Activated T-helper 2 cell treated with anti-CD3 and anti-CD28 coated beads, Interferon-gamma antibody, Interleukin-2, Interleukin-4, amounts not matched to agents 10 μg/mL and 5 μg/mL and 100 μg/mL, durations not matched to agents 14 hours and 24 hours and 36 hours (primary cell): ENCODE data around the gene CRTAC1. TPM values are rescaled to one million over a fixed set of nuclear protein-coding genes. Genes with fewer than 3 reads are reported as not detected.

Experiments
- DNase-seq: peaks from one replicate; pipeline ENCODE4 v3.0.0; 2021; ENCODE audit warnings: low spot score
- H3K27ac Mint-ChIP-seq: one replicate; pipeline ENCODE4 v1.8.0; 2021; ENCODE audit warnings: mixed read lengths
- H3K27me3 Mint-ChIP-seq: one replicate; pipeline ENCODE4 v1.8.0; 2021; ENCODE audit warnings: low read depth, mixed read lengths
- H3K36me3 Mint-ChIP-seq: one replicate; pipeline ENCODE4 v1.8.0; 2021; ENCODE audit warnings: low read depth, mixed read lengths
- H3K4me1 Mint-ChIP-seq: one replicate; pipeline ENCODE4 v1.8.0; 2021; ENCODE audit warnings: low read depth, mixed read lengths
- H3K4me3 Mint-ChIP-seq: one replicate; pipeline ENCODE4 v1.8.0; 2021; ENCODE audit warnings: low read depth, mild to moderate bottlenecking, moderate library complexity, mixed read lengths
- H3K9me3 Mint-ChIP-seq: one replicate; pipeline ENCODE4 v1.8.0; 2021; ENCODE audit warnings: mixed read lengths
- intact Hi-C: fragments of 100-400 bp; cut with micrococcal nuclease; formaldehyde crosslinking; loops from one replicate; pipeline ENCODE4 v1.15.1; 2023
- total RNA-seq: library from RNA; stranded (reverse); gene quantifications from 2 replicates; pipeline ENCODE4 v1.2.3, GENCODE V29; 2022

The CRTAC1 gene
- total RNA-seq, 1 donor from 2014 or later = not detected

DNA sequence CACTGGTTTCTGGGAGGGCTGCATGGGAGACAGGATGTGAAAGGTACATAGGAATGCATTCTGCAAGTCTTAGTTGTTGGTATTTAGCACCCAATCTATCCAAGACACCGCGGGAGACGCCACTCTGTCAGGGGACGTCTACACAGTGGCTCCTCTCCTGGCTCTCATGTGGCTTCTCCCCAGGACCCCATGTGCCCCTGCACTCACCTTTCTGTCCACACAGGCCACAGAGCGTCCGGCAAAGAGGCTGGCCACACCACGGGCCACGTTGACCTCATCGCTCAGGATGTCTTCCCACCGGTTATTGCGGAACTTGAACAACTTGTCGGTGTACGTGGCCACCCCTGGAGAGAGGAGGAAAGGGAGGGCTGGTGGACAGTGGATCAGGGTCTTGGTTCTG lies 107.4 kb downstream of the CRTAC1 start:
- Mint-ChIP-seq H3K4me1 (no peaks in the 10 kb centered on the region), H3K27ac (no peak overlapping the region), H3K9me3 (no peaks in the 10 kb centered on the region), H3K4me3 (no peak overlapping the region), H3K27me3 (peaks cover 7% of the 10 kb centered on the region), H3K36me3 (no peaks in the 10 kb centered on the region)
- no peak for DNase-seq
- intact Hi-C loops = no loop called here

DNA sequence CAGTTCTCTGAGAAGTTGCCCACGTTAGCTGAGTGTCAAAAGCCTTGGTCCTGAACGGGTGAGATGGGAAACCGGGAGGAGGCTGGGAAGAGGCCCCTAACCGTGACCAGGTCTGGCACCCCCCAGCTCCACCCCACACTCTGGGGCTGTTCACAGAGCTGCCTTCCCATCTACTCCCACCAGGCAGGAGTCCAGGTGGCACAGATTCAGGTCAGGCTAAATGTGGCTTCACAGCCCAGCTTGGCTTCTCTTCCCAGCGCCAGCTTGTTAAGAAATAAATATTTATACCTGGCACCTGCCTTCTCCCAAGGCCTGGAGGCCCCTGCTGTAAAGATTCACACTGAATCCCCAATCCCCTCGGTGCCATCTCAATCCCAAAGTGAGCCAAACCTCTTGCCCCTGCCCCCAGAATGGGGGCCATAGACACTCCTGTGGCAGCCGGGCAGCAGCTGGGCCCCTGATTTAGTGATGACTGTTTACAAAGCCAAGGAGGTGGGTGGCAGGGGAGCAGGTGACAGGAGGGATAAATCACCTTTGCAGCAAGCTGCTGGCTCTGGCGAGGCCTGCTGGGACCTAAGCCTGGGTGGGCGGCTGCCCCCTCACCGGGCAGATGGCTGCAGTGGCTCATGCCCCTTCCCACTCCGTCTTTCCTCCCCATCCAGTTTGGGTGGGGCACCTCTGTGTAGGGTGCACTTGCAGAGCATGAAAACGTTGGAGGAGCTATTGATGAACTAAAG lies 108.2 kb downstream of the CRTAC1 start:
- Mint-ChIP-seq H3K4me3 (no peak overlapping the region), H3K9me3 (no peaks in the 10 kb centered on the region), H3K36me3 (no peaks in the 10 kb centered on the region), H3K27me3 (peaks cover 7% of the 10 kb centered on the region), H3K4me1 (no peaks in the 10 kb centered on the region), H3K27ac (no peak overlapping the region)
- no peak for DNase-seq
- intact Hi-C loops = no loop called here

DNA sequence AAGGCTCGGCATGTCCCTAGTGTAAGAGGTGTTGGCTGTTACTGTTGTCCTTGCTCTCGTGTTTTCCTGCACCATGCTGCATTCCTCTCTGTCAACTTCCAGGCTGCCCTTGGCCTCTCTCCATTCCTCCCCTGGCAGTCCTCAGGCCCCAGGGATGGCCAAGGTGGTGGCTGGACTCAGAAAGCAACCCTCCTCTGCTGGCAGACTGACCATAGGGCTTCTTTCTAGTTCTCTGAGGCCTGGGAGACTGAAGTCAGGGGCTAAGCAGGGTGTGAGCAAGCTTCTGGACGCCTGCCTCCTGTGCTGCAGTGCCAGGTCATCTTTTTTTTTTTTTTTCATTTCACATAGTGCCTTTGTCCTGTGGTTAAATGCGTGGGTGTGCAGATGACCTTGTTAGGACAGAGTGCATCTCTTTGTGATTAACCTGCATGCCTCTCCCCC lies 108.8 kb downstream of the CRTAC1 start:
- Mint-ChIP-seq H3K9me3 (no peaks in the 10 kb centered on the region), H3K36me3 (no peaks in the 10 kb centered on the region), H3K4me3 (no peak overlapping the region), H3K27ac (no peak overlapping the region), H3K27me3 (peaks cover 9% of the 10 kb centered on the region), H3K4me1 (no peaks in the 10 kb centered on the region)
- intact Hi-C loops = no loop called here
- no peak for DNase-seq

DNA sequence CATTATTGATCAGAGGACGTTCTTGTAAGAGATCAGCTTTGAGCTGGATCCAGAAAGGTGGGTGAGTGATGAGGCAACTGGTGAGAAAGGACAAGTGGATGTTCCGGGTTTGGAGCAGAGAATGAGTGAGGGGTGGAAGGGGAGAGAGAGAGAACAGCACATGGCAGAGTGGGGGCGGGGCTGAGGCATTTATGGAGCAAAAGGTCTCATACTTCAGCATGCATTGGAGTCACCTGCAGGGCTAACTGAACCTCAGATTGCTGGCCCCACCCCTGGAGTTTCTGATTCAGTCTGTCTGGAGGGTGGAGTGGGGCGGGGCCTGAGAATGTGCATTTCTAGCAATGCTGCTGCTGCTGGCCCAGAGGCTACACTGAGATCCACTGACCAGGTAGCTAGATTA lies 109.6 kb downstream of the CRTAC1 start:
- Mint-ChIP-seq H3K4me1 (no peaks in the 10 kb centered on the region), H3K4me3 (no peak overlapping the region), H3K36me3 (no peaks in the 10 kb centered on the region), H3K27me3 (peaks cover 10% of the 10 kb centered on the region), H3K9me3 (no peaks in the 10 kb centered on the region), H3K27ac (no peak overlapping the region)
- no peak for DNase-seq
- intact Hi-C loops = no loop called here

DNA sequence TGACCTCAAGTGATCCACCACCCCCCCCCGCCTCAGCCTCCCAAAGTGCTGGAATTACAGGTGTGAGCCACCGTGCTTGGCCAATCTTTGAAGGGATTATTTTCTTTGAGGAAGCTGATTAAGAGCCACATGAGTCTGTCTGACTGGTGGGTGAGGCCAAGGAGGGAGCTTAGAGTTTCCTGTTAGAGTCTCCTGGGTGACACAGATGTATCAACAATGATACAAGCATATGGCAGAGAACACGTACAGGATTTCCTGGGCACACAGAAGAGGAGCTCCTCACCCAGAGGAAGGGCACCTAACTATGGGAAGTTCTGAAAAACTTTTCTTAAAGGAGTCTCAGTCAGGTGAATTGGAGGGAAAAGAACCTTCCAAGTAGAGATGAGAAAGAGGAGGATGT lies 111.4 kb downstream of the CRTAC1 start:
- Mint-ChIP-seq H3K9me3 (no peaks in the 10 kb centered on the region), H3K27me3 (peaks cover 7% of the 10 kb centered on the region), H3K27ac (no peak overlapping the region), H3K4me1 (no peaks in the 10 kb centered on the region), H3K4me3 (no peak overlapping the region), H3K36me3 (no peaks in the 10 kb centered on the region)
- intact Hi-C loops = no loop called here
- no peak for DNase-seq

DNA sequence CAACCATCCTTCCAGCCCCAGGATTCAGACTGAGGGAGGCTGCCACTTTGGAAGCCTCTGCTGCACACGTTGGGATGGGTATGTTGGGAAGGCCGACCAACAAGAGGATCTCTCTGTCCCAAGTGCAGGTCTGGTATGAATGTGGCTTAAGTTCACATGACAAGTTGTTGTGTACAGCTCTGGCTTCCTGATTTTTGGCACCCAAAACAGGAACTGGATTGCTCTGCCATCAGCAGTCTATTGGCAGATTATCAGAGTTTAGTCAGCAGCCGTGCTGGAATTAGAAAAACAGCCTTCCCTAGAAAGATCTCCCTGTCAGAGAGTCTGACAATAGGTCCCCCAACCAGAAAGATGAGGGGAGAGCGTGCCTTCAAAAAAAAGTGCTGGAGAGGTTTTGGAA lies 113.8 kb downstream of the CRTAC1 start:
- DNase-seq = no peak
- intact Hi-C loops = no loop called here
- H3K4me1 Mint-ChIP-seq = no peaks in the 10 kb centered on the region
- no peak overlapping the region for H3K4me3 Mint-ChIP-seq
- no peaks in the 10 kb centered on the region for H3K36me3 Mint-ChIP-seq
- H3K9me3 Mint-ChIP-seq = no peaks in the 10 kb centered on the region
- H3K27me3 Mint-ChIP-seq = peaks cover 7% of the 10 kb centered on the region
- H3K27ac Mint-ChIP-seq = no peak overlapping the region

DNA sequence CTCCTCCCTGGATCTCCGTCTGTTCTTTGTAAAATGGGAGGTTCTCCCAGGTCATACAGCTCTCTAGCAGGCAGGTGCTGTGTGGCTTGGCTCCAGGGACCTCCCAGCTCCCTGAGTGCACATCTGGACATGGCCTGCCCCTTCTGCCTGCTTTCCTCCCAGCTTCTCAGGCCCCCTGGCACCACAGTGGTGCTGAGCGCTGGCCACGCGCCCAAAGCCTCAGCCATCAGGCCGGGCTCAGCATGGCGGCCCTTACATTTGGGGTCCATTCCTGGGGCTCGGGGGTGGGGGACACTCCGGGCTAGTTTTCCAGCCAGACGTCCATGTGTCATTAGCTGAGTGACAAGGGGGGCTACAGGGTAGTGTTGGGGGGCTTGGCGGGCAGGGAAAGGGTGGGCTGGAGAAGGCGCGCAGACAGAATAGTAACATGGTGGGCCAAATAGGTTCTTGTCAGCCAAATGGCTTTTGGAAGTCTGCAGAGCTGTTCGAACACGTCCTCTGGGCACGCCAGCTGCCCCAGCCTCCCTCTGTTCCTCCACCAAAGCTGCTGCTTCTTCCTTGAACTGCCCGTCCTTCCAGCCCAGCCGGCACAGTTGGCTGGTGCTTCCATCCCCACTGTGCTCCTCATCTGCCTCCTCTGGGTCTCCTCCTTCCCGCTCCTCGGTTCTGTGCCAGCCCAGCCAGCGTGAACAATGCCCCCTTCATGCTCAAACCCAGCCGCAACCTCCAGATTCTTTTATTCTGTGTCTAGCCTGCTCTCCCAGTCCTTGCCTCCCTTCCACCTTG lies 114.9 kb downstream of the CRTAC1 start:
- DNase-seq = no peak
- H3K27ac Mint-ChIP-seq = no peak overlapping the region
- no peak overlapping the region for H3K4me3 Mint-ChIP-seq
- intact Hi-C loops = loop anchor here (1.0 kb wide), 1 partner anchor 126 kb away; no protein-coding TSS in a partner anchor
- peaks cover 8% of the 10 kb centered on the region for H3K27me3 Mint-ChIP-seq
- no peaks in the 10 kb centered on the region for H3K36me3 Mint-ChIP-seq
- H3K9me3 Mint-ChIP-seq = no peaks in the 10 kb centered on the region
- no peaks in the 10 kb centered on the region for H3K4me1 Mint-ChIP-seq

DNA sequence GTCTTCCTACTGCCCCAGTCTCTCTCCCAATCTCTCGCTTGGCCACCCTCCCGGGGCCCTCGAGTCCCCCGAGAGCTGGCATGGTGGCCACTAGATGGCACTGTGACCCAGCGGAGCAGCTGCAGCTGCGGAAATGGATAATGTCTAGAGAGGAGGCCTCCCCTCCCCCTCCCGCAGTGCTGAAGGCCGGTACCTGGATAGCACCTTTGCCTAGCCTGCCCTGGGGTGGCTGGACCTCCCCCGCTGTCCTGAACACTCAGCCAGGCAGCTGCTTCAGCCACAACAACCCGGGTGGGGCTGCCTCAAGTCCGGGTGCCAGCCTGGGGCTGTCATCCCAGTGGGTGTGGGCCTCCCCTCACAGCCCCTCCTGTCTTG lies 115.6 kb downstream of the CRTAC1 start:
- Mint-ChIP-seq H3K4me1 (no peaks in the 10 kb centered on the region), H3K27me3 (peaks cover 8% of the 10 kb centered on the region), H3K36me3 (no peaks in the 10 kb centered on the region), H3K4me3 (no peak overlapping the region), H3K27ac (no peak overlapping the region), H3K9me3 (no peaks in the 10 kb centered on the region)
- intact Hi-C loops = loop anchor here (1.0 to 5.0 kb wide), 2 partner anchors 112 to 126 kb away; no protein-coding TSS in a partner anchor
- DNase-seq = peak; percentile 59

DNA sequence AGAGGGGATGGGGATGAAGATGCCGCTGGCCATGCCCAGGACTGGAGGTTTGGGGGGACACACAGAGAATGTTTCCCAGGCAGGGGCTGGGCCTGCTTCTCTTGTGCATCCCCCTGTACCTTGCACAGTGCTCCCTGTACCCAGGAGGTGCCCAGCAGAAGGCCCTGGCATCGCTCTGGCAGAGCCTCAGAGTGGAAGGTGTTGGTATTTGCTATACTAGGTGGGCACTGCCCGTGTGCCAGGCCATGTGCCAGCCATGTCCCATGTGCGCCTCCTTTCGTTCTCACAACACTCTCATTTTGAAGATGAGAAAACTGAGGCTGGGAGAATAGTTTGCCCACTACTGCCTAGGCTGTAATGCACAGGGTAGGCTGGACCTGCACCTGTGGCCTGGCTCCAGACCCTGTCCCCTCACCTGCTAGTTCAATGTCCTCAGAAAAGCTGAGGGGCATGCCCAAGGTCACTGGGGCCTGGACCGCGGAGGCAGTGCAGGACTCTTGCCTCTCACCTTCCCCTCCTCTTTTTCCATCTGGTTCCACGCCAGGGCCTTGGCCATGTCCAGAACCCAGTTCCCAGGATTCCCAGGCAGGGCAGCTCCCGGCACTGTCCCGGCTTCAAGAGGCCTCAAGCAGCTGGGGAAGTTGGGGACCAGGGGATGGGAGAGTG lies 116.1 kb downstream of the CRTAC1 start:
- no peak for DNase-seq

DNA sequence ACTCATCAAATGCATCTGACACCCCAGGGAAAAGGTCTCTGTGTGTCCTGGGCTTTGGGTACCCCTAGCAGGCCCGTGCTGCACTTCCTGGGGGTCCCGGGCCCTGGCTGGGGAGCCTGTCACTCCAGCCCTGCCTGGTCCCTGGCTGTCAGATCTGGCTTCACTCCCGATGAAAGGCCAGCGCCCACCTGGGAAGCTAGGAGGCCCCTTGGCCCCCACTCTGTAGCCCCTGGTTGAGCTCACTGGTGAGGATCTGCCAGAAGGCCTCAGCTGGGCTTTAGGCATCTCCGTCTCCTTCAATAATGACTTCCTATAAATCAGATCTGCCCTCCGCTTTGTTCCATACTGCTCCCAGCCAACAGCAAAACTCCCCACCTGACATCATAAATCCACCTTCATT lies 116.8 kb downstream of the CRTAC1 start:
- no peak for DNase-seq
- H3K4me1 Mint-ChIP-seq = no peaks in the 10 kb centered on the region
- no peaks in the 10 kb centered on the region for H3K9me3 Mint-ChIP-seq
- intact Hi-C loops = loop anchor here (5.0 kb wide), 1 partner anchor 114 kb away; no protein-coding TSS in a partner anchor
- no peak overlapping the region for H3K27ac Mint-ChIP-seq
- no peak overlapping the region for H3K4me3 Mint-ChIP-seq
- H3K27me3 Mint-ChIP-seq = peaks cover 8% of the 10 kb centered on the region
- H3K36me3 Mint-ChIP-seq = no peaks in the 10 kb centered on the region

More for the DNA sequence above, 116.1 kb downstream of the CRTAC1 start:
- intact Hi-C loops = loop anchor here (5.0 kb wide), 1 partner anchor 113 kb away; no protein-coding TSS in a partner anchor
- Mint-ChIP-seq H3K27me3 (peaks cover 8% of the 10 kb centered on the region), H3K36me3 (no peaks in the 10 kb centered on the region), H3K27ac (no peak overlapping the region), H3K4me3 (no peak overlapping the region), H3K4me1 (no peaks in the 10 kb centered on the region), H3K9me3 (no peaks in the 10 kb centered on the region)

DNA sequence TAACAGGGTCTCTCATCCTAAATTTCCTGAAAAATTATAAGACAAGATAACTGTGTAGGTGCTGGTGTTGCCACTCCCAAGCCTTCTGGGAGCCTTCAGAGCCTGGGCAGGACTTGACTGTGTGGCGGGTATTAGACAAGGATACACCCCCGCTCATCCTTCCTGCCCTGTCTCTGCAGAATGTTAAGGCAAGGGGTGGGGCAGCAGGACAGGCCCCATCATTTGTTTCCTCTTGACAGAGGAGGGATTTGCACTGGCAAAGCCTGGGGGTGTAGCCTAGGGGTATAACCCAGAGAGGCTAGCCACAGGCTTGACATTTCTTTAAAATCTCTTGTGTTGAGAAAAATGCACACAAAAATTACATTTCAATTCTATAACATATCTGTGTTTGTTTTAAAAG lies 117.2 kb downstream of the CRTAC1 start:
- H3K4me3 Mint-ChIP-seq = no peak overlapping the region
- H3K27me3 Mint-ChIP-seq = peaks cover 8% of the 10 kb centered on the region
- intact Hi-C loops = loop anchor here (5.0 kb wide), 1 partner anchor 114 kb away; no protein-coding TSS in a partner anchor
- no peaks in the 10 kb centered on the region for H3K36me3 Mint-ChIP-seq
- H3K4me1 Mint-ChIP-seq = no peaks in the 10 kb centered on the region
- DNase-seq = no peak
- no peaks in the 10 kb centered on the region for H3K9me3 Mint-ChIP-seq
- H3K27ac Mint-ChIP-seq = no peak overlapping the region

DNA sequence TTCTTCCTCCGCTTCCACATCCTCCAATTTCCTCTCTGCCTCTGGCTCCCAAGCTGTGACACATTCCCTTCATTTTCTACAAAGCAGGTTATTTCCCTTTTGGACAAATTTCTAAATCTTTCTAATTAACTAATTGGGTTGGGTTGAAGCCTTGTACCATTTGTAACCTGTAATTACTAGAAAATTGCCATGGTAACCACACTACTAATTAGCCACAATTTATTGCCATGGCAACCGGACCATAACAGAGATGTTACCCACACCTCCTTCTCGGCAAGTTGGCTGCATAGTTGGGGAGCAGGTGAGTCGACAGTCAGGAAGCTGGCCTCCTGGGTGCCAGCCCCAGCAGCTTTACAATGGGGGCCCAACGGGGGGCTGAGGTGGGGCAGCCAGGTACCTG lies 119.2 kb downstream of the CRTAC1 start:
- peaks cover 1% of the 10 kb centered on the region for H3K27me3 Mint-ChIP-seq
- no peaks in the 10 kb centered on the region for H3K36me3 Mint-ChIP-seq

More for the DNA sequence above, 119.2 kb downstream of the CRTAC1 start:
- intact Hi-C loops = loop anchor here (5.0 kb wide), 1 partner anchor 116 kb away; no protein-coding TSS in a partner anchor
- Mint-ChIP-seq H3K27ac (no peak overlapping the region), H3K4me3 (no peak overlapping the region), H3K9me3 (no peaks in the 10 kb centered on the region), H3K4me1 (no peaks in the 10 kb centered on the region)
- DNase-seq = no peak
